ENCODE measurements around the gene DENND1A.

Gene DENND1A

GRCh38 chr9:123960366-123960765, 30.4 kb upstream of the DENND1A start:
- peaks cover 0 to 40% (median 0%) of the 10 kb centered on the region in 3 experiments for H3K27me3 ChIP-seq (ENCODE audit: control insufficient read depth in 3 of 3, insufficient read depth in 3 of 3, low read depth in 1 of 3, low read length in 3 of 3)
- no peaks in the 10 kb centered on the region for H3K79me1 ChIP-seq (ENCODE audit: low read depth, low read length)
- no peaks in the 10 kb centered on the region for H3K36me3 ChIP-seq (replicated peaks in 1 of 2; ENCODE audit: control insufficient read depth in 2 of 2, insufficient read depth in 2 of 2, low read length in 2 of 2)
- H3K4me3 ChIP-seq (ENCODE audit: low read length in 2 of 2), result no peak overlapping the region
- no peak overlapping the region for H2BK15ac ChIP-seq (ENCODE audit: low read length)
- H3K4ac ChIP-seq (ENCODE audit: low read length), result no peak overlapping the region
- no peak overlapping the region for H3K9ac ChIP-seq (ENCODE audit: low read depth, low read length, poor library complexity)
- no peak overlapping the region for H2BK5ac ChIP-seq (ENCODE audit: low read length)
- H3K4me2 ChIP-seq (ENCODE audit: insufficient read depth, low read length, poor library complexity, severe bottlenecking), result no peak overlapping the region
- no peak overlapping the region for H2BK12ac ChIP-seq (ENCODE audit: low read length)
- no peak overlapping the region for H3K27ac ChIP-seq (replicated peaks; ENCODE audit: low read length)
- WGBS, 2 donors (ENCODE audit: extremely low coverage in 2 of 2, insufficient read length in 2 of 2, insufficient replicate concordance in 1 of 2), result no CpG with 5 or more reads among the region's 5 CpGs
- H3K9me3 ChIP-seq (replicated peaks in 1 of 2; ENCODE audit: control insufficient read depth in 2 of 2, insufficient read depth in 1 of 2, low read depth in 1 of 2, low read length in 2 of 2), result no peaks in the 10 kb centered on the region
- no peak for DNase-seq (ENCODE audit: low spot score)
- no peak overlapping the region for H2AK5ac ChIP-seq (ENCODE audit: low read depth, low read length)
- H4K8ac ChIP-seq (ENCODE audit: low read depth, low read length), result no peak overlapping the region
- H4K91ac ChIP-seq (ENCODE audit: low read depth, low read length, poor library complexity), result no peak overlapping the region
- H3K14ac ChIP-seq (ENCODE audit: low read length), result no peak overlapping the region
- no peak overlapping the region for H3K23ac ChIP-seq (ENCODE audit: low read depth, low read length, poor library complexity)
- H3K4me1 ChIP-seq (ENCODE audit: control insufficient read depth in 2 of 2, insufficient read depth in 1 of 2, low read depth in 1 of 2, low read length in 2 of 2), result no peaks in the 10 kb centered on the region
- no peak overlapping the region for H2BK120ac ChIP-seq (ENCODE audit: low read depth, low read length)
- H2AFZ ChIP-seq (ENCODE audit: low read length), result no peak overlapping the region
- no peak overlapping the region for H3K18ac ChIP-seq (ENCODE audit: low read length)

- no peaks in the 10 kb centered on the region for H3K79me1 ChIP-seq (ENCODE audit: low read depth, low read length)
- H3K27me3 ChIP-seq (ENCODE audit: control insufficient read depth in 3 of 3, insufficient read depth in 3 of 3, low read depth in 1 of 3, low read length in 3 of 3), result peaks cover 0 to 37% (median 0%) of the 10 kb centered on the region in 3 experiments
- no peak overlapping the region for H2BK12ac ChIP-seq (ENCODE audit: low read length)
- no peak overlapping the region for H3K4ac ChIP-seq (ENCODE audit: low read length)
- H3K4me1 ChIP-seq (ENCODE audit: control insufficient read depth in 2 of 2, insufficient read depth in 1 of 2, low read depth in 1 of 2, low read length in 2 of 2), result no peaks in the 10 kb centered on the region
- H3K36me3 ChIP-seq (replicated peaks in 1 of 2; ENCODE audit: control insufficient read depth in 2 of 2, insufficient read depth in 2 of 2, low read length in 2 of 2), result no peaks in the 10 kb centered on the region
- H3K4me3 ChIP-seq (ENCODE audit: low read length in 2 of 2), result no peak overlapping the region
- H4K91ac ChIP-seq (ENCODE audit: low read depth, low read length, poor library complexity), result no peak overlapping the region
- H2BK15ac ChIP-seq (ENCODE audit: low read length), result no peak overlapping the region
- no peak overlapping the region for H3K14ac ChIP-seq (ENCODE audit: low read length)
- H3K9me3 ChIP-seq (replicated peaks in 1 of 2; ENCODE audit: control insufficient read depth in 2 of 2, insufficient read depth in 1 of 2, low read depth in 1 of 2, low read length in 2 of 2), result no peaks in the 10 kb centered on the region
- H3K23ac ChIP-seq (ENCODE audit: low read depth, low read length, poor library complexity), result no peak overlapping the region
- no peak overlapping the region for H3K27ac ChIP-seq (replicated peaks; ENCODE audit: low read length)
- H2BK5ac ChIP-seq (ENCODE audit: low read length), result no peak overlapping the region
- H3K9ac ChIP-seq (ENCODE audit: low read depth, low read length, poor library complexity), result no peak overlapping the region
- no peak overlapping the region for H4K8ac ChIP-seq (ENCODE audit: low read depth, low read length)
- no peak for DNase-seq (ENCODE audit: low spot score)
- no CpG with 5 or more reads among the region's 4 CpGs for WGBS, 2 donors (ENCODE audit: extremely low coverage in 2 of 2, insufficient read length in 2 of 2, insufficient replicate concordance in 1 of 2)
- H2BK120ac ChIP-seq (ENCODE audit: low read depth, low read length), result no peak overlapping the region
- H2AK5ac ChIP-seq (ENCODE audit: low read depth, low read length), result no peak overlapping the region
- H3K4me2 ChIP-seq (ENCODE audit: insufficient read depth, low read length, poor library complexity, severe bottlenecking), result no peak overlapping the region
- H2AFZ ChIP-seq (ENCODE audit: low read length), result no peak overlapping the region
- no peak overlapping the region for H3K18ac ChIP-seq (ENCODE audit: low read length)
Measured at GRCh38 chr9:123959787-123960186, 29.9 kb upstream of the DENND1A start.

GRCh38 chr9:123957731-123958130, 27.8 kb upstream of the DENND1A start:
- no peak for DNase-seq (ENCODE audit: low spot score)
- Histone ChIP-seq H3K79me1 (ENCODE audit: low read depth, low read length) (no peaks in the 10 kb centered on the region), H3K9ac (ENCODE audit: low read depth, low read length, poor library complexity) (no peak overlapping the region)

GRCh38 chr9:123957168-123957721, 27.3 kb upstream of the DENND1A start:
- no peak overlapping the region for H2BK12ac ChIP-seq (ENCODE audit: low read length)
- no peak overlapping the region for H2AK5ac ChIP-seq (ENCODE audit: low read depth, low read length)
- DNase-seq (ENCODE audit: low spot score), result no peak
- peak overlapping the region; percentile 7 for H3K18ac ChIP-seq (ENCODE audit: low read length)
- H3K4ac ChIP-seq (ENCODE audit: low read length), result no peak overlapping the region
- H2BK5ac ChIP-seq (ENCODE audit: low read length), result no peak overlapping the region
- H2AFZ ChIP-seq (ENCODE audit: low read length), result no peak overlapping the region
- H2BK15ac ChIP-seq (ENCODE audit: low read length), result no peak overlapping the region
- peaks cover 0 to 55% (median 0%) of the 10 kb centered on the region in 3 experiments for H3K27me3 ChIP-seq (ENCODE audit: control insufficient read depth in 3 of 3, insufficient read depth in 3 of 3, low read depth in 1 of 3, low read length in 3 of 3)
- no peak overlapping the region for H3K9ac ChIP-seq (ENCODE audit: low read depth, low read length, poor library complexity)
- H3K4me2 ChIP-seq (ENCODE audit: insufficient read depth, low read length, poor library complexity, severe bottlenecking), result no peak overlapping the region
- H2BK120ac ChIP-seq (ENCODE audit: low read depth, low read length), result no peak overlapping the region
- no peaks in the 10 kb centered on the region for H3K9me3 ChIP-seq (replicated peaks in 1 of 2; ENCODE audit: control insufficient read depth in 2 of 2, insufficient read depth in 1 of 2, low read depth in 1 of 2, low read length in 2 of 2)
- no peak overlapping the region for H3K27ac ChIP-seq (replicated peaks; ENCODE audit: low read length)
- no peaks in the 10 kb centered on the region for H3K36me3 ChIP-seq (replicated peaks in 1 of 2; ENCODE audit: control insufficient read depth in 2 of 2, insufficient read depth in 2 of 2, low read length in 2 of 2)
- peaks cover 0 to 10% of the 10 kb centered on the region in 2 donors for H3K4me1 ChIP-seq (ENCODE audit: control insufficient read depth in 2 of 2, insufficient read depth in 1 of 2, low read depth in 1 of 2, low read length in 2 of 2)
- no peak overlapping the region for H3K23ac ChIP-seq (ENCODE audit: low read depth, low read length, poor library complexity)
- no peak overlapping the region for H4K8ac ChIP-seq (ENCODE audit: low read depth, low read length)
- no peaks in the 10 kb centered on the region for H3K79me1 ChIP-seq (ENCODE audit: low read depth, low read length)
- no CpG with 5 or more reads among the region's 6 CpGs for WGBS, 2 donors (ENCODE audit: extremely low coverage in 2 of 2, insufficient read length in 2 of 2, insufficient replicate concordance in 1 of 2)
- H3K14ac ChIP-seq (ENCODE audit: low read length), result no peak overlapping the region
- no peak overlapping the region for H3K4me3 ChIP-seq (ENCODE audit: low read length in 2 of 2)
- H4K91ac ChIP-seq (ENCODE audit: low read depth, low read length, poor library complexity), result no peak overlapping the region

More at GRCh38 chr9:123957731-123958130, 27.8 kb upstream of the DENND1A start:
- H3K36me3 ChIP-seq (replicated peaks in 1 of 2; ENCODE audit: control insufficient read depth in 2 of 2, insufficient read depth in 2 of 2, low read length in 2 of 2), result no peaks in the 10 kb centered on the region
- H2BK12ac ChIP-seq (ENCODE audit: low read length), result no peak overlapping the region
- no CpG with 5 or more reads among the region's 2 CpGs for WGBS, 2 donors (ENCODE audit: extremely low coverage in 2 of 2, insufficient read length in 2 of 2, insufficient replicate concordance in 1 of 2)
- no peak overlapping the region for H3K4me3 ChIP-seq (ENCODE audit: low read length in 2 of 2)
- H2AK5ac ChIP-seq (ENCODE audit: low read depth, low read length), result no peak overlapping the region
- H3K27me3 ChIP-seq (ENCODE audit: control insufficient read depth in 3 of 3, insufficient read depth in 3 of 3, low read depth in 1 of 3, low read length in 3 of 3), result peaks cover 0 to 53% (median 0%) of the 10 kb centered on the region in 3 experiments
- H3K9me3 ChIP-seq (replicated peaks in 1 of 2; ENCODE audit: control insufficient read depth in 2 of 2, insufficient read depth in 1 of 2, low read depth in 1 of 2, low read length in 2 of 2), result no peaks in the 10 kb centered on the region
- H4K8ac ChIP-seq (ENCODE audit: low read depth, low read length), result no peak overlapping the region
- H3K23ac ChIP-seq (ENCODE audit: low read depth, low read length, poor library complexity), result no peak overlapping the region
- H3K27ac ChIP-seq (replicated peaks; ENCODE audit: low read length), result no peak overlapping the region
- H3K18ac ChIP-seq (ENCODE audit: low read length), result no peak overlapping the region
- no peak overlapping the region for H2BK15ac ChIP-seq (ENCODE audit: low read length)
- H4K91ac ChIP-seq (ENCODE audit: low read depth, low read length, poor library complexity), result no peak overlapping the region
- no peak overlapping the region for H2AFZ ChIP-seq (ENCODE audit: low read length)
- H2BK120ac ChIP-seq (ENCODE audit: low read depth, low read length), result no peak overlapping the region
- no peak overlapping the region for H3K4me2 ChIP-seq (ENCODE audit: insufficient read depth, low read length, poor library complexity, severe bottlenecking)
- no peak overlapping the region for H3K14ac ChIP-seq (ENCODE audit: low read length)
- no peak overlapping the region for H3K4ac ChIP-seq (ENCODE audit: low read length)
- peaks cover 0 to 10% of the 10 kb centered on the region in 2 donors for H3K4me1 ChIP-seq (ENCODE audit: control insufficient read depth in 2 of 2, insufficient read depth in 1 of 2, low read depth in 1 of 2, low read length in 2 of 2)
- H2BK5ac ChIP-seq (ENCODE audit: low read length), result no peak overlapping the region

Data from neuronal stem cell (in vitro differentiated cells).